ENCODE results near the gene ALDH1A3.

DNA sequence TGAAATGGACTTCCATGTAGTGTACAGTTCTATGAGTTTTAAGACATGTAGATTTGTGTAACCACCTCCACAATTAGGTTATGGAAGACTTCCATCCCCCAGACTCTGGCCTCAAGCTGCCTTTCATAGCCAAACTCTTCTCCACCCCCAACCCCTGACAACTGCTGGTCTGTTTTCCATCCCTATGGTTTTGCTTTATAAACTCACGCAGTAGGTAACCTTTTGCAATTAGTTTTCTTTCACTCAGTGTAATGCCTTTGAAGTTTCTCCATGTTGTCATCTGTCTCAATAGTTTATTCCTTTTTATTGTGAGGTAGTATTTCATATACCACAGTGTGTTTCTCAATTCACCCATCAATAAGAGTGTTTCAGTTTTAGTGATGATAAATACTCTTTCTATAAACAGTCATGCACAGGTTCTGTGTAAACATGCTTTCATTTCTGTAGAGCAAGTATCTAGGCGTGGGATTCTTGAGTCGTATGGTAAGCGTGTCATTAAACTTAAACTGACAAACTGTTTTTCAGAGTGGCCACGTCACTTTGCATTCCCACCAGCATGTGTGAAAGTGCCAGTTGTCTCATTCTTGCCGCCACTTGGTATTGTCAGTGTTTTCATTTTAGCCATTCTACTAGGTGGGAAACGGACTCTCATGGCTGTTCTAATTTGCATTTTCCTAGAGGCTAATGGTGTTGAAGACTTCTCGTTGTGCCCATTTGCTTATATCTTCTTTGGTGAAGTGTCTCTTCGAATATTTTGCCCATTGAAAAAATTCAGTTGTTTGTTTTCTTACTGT, 47.3 kb upstream of the ALDH1A3 start:
- no peak for TF ChIP-seq ESRRA (CRISPR knock-in tag; IDR thresholded peaks at IDR 0.05; ENCODE audit: borderline replicate concordance)
- TF ChIP-seq, protein P1, sequence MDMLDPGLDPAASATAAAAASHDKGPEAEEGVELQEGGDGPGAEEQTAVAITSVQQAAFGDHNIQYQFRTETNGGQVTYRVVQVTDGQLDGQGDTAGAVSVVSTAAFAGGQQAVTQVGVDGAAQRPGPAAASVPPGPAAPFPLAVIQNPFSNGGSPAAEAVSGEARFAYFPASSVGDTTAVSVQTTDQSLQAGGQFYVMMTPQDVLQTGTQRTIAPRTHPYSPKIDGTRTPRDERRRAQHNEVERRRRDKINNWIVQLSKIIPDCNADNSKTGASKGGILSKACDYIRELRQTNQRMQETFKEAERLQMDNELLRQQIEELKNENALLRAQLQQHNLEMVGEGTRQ (CRISPR knock-in tag; IDR thresholded peaks at IDR 0.05), result no peak
- TF ChIP-seq, protein P2, sequence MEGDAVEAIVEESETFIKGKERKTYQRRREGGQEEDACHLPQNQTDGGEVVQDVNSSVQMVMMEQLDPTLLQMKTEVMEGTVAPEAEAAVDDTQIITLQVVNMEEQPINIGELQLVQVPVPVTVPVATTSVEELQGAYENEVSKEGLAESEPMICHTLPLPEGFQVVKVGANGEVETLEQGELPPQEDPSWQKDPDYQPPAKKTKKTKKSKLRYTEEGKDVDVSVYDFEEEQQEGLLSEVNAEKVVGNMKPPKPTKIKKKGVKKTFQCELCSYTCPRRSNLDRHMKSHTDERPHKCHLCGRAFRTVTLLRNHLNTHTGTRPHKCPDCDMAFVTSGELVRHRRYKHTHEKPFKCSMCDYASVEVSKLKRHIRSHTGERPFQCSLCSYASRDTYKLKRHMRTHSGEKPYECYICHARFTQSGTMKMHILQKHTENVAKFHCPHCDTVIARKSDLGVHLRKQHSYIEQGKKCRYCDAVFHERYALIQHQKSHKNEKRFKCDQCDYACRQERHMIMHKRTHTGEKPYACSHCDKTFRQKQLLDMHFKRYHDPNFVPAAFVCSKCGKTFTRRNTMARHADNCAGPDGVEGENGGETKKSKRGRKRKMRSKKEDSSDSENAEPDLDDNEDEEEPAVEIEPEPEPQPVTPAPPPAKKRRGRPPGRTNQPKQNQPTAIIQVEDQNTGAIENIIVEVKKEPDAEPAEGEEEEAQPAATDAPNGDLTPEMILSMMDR (IDR thresholded peaks at IDR 0.05), result no peak
- TF ChIP-seq, protein P3, sequence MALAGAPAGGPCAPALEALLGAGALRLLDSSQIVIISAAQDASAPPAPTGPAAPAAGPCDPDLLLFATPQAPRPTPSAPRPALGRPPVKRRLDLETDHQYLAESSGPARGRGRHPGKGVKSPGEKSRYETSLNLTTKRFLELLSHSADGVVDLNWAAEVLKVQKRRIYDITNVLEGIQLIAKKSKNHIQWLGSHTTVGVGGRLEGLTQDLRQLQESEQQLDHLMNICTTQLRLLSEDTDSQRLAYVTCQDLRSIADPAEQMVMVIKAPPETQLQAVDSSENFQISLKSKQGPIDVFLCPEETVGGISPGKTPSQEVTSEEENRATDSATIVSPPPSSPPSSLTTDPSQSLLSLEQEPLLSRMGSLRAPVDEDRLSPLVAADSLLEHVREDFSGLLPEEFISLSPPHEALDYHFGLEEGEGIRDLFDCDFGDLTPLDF (CRISPR knock-in tag; IDR thresholded peaks at IDR 0.05), result no peak
